GM19351 (cell line): ENCODE data around the gene LHCGR.
"Not testable (repeated sequence)": the region's sequence is repeated elsewhere in the genome, so short reads cannot be mapped to it uniquely, and the experiment has no call there.

ENCODE experiments used
- ATAC-seq: cut with Tn5 transposase; IDR thresholded peaks from one replicate; pipeline ENCODE4 v1.9.1; 2021; ENCODE audit warnings: mild to moderate bottlenecking, moderate library complexity; ENCODE audit not compliant: unreplicated experiment

The LHCGR gene

GRCh38 chr2:48749291-48750127 lies 6.0 kb downstream of the LHCGR start:
- peak; percentile 71 for ATAC-seq

GRCh38 chr2:48747319-48747718 lies 8.2 kb downstream of the LHCGR start:
- ATAC-seq, result no peak

GRCh38 chr2:48739236-48739635 lies 16.3 kb downstream of the LHCGR start:
- not testable (repeated sequence) for ATAC-seq

GRCh38 chr2:48738806-48739205 lies 16.7 kb downstream of the LHCGR start:
- ATAC-seq, result no peak

DNA sequence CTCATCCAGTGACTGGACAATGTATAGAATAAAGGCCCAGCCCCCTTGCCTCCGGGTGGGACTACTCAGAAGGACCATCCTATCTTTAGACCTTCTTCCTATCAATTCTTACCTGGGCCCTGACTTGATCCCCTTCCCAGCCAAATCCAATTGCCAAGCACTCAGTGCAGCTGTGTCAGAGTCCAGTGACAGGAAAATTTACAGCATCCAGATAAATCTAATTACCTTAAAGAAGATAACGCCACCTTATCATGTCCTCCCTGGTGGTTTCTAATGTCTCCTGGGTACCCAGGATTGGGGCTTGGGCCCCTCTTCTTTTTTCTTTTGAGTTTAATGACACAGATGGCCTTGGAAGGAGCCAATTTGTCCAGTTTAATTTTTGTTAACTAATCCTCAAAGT lies 19.3 kb downstream of the LHCGR start:
- ATAC-seq, result no peak

- no peak for ATAC-seq
Observed at GRCh38 chr2:48734576-48735303, 20.8 kb downstream of the LHCGR start.

GRCh38 chr2:48733067-48733503 lies 22.4 kb downstream of the LHCGR start:
- no peak for ATAC-seq

DNA sequence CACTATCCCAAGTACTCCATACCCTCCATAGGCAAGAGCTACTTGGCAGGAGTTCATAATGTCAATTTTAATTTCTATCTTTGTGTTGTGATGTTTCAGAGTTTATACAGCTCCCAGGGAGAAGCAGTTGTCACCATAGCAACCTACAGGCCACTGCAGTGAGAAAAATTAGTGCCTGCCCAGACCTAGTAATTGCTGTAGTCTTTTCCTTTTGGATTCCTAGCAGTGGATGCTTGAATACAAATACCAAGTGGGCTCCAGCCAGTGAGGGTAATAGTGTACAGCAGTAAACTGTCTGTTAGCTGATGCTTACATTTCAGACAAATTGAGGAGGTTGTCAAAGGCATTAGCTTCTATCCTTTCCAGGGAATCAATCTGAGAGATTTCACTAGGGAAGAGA lies 26.7 kb downstream of the LHCGR start:
- no peak for ATAC-seq

- ATAC-seq, result no peak
Observed at GRCh38 chr2:48728295-48728694, 27.2 kb downstream of the LHCGR start.

- ATAC-seq, result no peak
Observed at GRCh38 chr2:48727560-48727959, 28.0 kb downstream of the LHCGR start.

DNA sequence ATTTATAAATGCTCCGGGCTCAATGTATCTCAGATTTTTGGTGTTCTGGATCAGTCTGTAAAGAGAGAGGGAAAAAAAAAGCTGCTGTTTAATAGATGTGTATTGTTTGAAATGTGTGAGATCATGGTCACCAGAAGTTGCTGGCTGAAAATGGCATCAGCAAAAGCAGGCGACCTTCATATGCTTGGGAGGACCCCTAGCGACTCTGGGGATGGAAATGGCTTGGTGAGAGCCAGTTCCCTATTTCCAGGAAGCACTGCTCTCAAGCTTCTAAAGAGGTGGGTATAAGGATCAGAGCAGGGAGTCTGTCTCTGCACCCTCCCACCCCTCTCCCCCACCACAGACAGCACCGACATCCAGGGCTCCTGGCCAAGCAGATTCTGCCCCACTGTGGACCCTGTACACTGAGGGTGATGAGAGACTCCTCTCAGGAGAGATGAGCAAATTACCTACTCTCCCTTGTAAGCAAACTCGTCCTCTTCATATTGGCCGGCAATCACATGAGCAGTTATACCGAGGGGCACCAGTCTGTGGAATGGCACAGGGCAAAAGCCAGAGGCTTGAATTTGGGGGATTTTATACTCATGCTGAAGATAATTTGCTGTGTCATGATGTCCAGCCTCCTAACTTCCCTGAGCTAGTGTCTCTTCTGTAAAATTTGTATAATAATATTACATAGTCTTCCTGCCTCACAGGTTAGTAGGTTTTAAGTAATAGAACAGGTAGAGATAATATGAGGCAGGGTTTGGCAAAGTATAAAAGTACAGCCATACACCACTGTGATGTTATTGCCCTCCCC lies 29.6 kb downstream of the LHCGR start:
- ATAC-seq, result no peak

GRCh38 chr2:48724278-48724677 lies 31.2 kb downstream of the LHCGR start:
- ATAC-seq, result no peak

- no peak for ATAC-seq
Observed at GRCh38 chr2:48723129-48723528, 32.4 kb downstream of the LHCGR start.

DNA sequence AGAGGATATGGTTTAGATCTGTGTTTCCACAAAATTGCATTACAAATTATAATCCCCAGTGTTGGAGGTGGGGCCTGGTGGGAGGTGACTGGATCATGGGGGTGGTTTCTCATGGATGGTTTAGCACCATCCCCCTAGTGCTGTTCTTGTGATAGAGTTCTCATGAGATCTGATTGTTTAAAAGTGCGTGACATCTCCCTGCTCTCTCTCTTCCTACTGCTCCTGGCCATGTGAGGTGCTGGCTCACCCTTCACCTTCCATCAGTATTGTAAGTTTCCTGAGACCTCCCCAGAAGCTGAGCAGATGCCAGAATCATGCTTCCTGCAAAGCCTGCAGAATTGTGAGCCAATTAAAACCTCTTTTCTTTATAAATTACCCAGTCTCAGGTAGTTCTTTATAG lies 33.1 kb downstream of the LHCGR start:
- ATAC-seq, result no peak

DNA sequence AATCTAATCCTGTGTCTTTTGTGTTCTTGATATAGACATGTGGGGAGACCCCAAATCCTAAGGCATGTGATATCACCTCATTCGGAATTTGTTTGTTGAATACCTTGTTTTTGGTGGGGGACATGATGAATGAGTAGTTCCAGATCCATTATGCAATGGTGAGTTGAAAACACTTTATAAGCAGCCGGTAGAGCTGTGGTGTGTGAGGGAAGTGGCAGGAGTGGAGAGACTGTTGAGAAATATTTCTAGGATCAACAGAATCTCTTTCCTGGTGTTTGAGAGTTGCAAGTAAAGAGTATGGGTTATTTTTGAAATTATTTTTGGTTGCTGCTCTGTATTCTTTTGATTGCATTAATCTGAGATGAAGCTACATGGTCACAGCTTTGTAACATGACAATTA lies 34.4 kb downstream of the LHCGR start:
- ATAC-seq, result no peak

- no peak for ATAC-seq
Observed at GRCh38 chr2:48719480-48720177, 35.9 kb downstream of the LHCGR start.

DNA sequence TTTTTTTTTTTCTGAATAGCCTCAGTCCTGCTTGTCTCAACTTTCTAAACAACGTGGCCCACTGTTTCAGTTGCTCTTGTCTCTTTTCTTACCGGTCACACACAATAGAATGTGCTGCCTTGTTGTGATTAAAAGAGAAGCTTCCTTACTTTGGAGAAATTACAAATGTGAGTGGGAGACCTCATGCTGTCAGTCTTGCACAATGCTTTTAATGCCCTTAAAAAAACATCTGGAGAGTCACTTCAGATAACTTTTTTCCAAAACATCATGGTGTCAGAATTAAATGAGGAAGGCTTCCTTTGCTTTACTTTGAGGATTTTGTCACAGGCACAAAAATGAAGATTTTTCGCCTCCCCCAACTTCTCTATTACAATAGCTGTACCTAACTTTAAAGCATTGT lies 37.7 kb downstream of the LHCGR start:
- no peak for ATAC-seq

- no peak for ATAC-seq
Observed at GRCh38 chr2:48715956-48716355, 39.6 kb downstream of the LHCGR start.

DNA sequence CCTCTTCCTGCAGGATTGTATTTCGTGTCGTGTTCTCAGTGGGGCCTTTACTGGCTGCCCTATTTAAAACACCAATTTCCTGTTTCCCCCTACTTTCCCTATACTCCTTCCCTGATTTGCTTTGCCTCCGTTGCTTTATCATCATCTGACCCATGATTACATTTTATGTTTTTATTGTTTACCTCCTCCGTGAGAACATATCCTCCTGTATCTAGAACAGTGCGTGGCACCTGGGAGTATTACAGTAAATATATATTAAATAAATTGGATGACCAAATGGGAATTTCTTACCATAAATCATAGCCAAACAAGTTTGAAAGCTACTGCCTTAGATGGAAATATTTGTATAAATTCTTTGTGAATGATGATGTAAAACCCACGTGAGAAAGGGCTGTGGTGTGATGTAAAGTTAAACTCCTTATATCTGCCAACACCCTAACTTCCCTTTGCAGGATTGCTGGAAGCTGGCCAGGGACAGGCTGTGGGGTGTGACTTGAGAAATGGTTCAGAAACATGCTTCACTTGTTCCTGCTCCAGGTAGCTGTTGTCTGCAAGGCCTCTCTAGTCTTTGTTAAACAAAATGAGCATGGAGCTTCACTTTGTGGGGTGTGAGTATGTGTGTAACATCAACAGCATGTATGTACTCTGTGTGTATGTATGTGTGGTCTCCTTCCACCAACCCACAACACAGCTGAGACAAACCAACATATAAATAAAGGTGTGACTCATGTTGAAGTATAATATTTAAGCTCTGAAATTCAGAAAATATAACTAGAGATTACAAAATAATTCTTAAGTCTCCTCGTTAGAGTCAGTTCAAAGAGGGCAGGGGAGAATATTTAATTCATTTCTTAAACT lies 40.3 kb downstream of the LHCGR start:
- no peak for ATAC-seq

DNA sequence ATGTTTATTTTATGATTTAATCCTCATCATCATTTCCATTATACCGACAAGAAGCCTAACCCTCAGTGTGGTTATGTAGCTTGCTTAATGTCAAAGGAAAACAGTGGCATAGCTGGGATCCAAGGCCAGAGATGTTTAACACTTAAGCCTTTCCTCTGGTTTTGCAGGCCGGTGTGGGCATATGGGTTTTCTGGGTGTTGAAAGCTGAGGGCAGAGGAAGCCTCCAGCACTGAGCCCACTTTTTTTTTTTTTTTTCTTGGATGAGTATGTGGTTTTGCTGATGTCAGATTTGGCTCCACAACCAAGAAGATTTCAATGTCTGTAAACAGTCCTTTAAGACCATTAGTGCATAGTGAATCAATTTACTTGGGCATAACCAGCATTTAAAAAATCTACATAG lies 41.3 kb downstream of the LHCGR start:
- ATAC-seq, result no peak
